NCI-H1694 treated with DMSO at 0.1 percent for 48 hours (cell line): ENCODE data around the gene SH3PXD2B.

ENCODE experiments used
- DNase-seq: peaks from one replicate; lab custom pipeline; 2025; lab: John Stamatoyannopoulos, UW

SH3PXD2B gene

GRCh38 chr5:172454358-172455086 lies at the start of gene SH3PXD2B:
Gene SH3PXD2B, minus strand, starts transcription at chr5:172454525. Its CDS starts 173 bp downstream, at chr5:172454352.
- DNase-seq, result peak; percentile 19

DNA sequence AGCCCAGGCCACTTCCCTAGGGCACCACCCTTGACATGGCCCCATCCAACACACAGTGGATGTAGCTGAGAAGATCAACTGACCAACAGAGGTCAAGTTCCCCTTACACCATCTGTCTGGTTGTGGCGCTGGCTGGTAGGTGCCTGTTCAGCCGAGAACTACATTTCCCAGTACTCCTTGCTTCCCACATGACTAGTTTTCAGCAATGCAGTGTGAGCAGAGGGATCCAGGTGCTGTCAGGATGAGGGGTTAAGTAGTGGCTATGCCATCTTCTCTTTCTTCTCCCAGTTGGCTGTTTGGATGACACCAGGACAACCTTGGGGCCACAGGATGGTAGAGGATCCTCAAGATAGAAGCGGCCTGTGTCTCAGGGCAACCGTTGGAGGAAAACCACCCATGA lies 48.6 kb upstream of the SH3PXD2B start:
- no peak for DNase-seq

DNA sequence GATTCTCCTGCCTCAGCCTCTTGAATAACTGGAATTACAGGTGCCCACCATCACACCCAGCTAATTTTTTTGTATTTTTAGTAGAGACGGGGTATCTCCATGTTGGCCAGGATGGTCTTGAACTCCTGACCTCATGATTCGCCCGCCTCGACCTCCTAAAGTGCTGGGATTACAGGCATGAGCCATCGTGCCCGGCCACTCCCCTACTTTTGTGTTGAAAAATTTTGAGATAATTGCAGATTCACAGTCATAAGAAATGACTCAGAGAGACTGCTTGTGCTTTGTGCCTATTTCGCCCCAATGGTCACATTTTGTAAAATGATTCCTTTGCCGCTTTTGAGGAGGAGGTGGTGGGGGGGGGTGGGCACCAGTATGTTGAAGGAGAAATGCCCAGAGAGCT lies 48.1 kb upstream of the SH3PXD2B start:
- DNase-seq, result no peak

DNA sequence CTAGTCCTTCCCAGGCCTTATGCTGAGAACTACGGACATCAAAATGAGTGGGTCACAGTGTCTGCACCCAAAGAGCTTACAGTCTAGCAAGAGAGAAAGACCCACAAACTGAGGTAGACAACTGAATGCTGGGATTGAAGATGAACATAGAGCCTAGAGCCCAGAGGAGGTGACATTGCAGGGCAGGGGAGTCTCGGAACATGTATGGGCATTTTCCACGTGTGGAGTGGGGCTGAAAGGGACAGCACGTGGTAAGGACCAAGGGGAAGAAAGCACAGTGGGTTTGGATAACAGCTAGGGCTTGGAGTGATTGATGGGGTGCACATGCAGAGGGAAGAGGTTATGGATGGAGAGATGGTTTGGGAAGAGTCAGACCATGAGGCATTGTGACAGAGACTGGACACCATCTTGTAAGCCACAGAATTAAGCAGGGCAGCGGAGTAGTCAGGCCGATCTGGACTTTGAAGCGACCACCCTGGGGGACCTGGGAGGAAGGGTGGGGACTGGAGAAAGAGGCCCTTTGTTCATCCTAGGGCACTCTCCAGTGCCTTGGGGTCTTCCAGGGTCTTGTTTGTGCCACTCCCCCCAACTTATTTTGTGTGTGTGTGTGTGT lies 47.5 kb upstream of the SH3PXD2B start:
- DNase-seq, result no peak

DNA sequence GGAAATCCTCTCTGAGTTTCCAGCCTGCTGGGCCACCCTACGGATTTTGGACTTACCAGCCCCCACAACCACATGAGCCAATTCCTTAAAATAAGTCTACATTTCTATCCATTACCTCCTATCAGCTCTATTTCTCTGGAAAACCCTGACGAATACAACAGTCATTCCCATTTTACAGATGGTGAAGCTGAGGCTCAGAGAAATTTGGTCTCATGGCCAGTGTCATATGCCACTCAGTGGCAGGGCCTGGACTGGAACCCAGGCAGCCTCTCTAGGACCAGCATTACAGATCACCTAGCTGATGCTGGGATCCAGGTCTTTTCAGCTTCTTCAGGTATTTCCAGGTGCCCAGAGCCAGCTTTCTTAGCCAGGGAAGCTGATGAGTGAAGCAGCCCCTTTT lies 45.0 kb upstream of the SH3PXD2B start:
- DNase-seq, result no peak

- no peak for DNase-seq
Observed at GRCh38 chr5:172498431-172499129, 44.3 kb upstream of the SH3PXD2B start.

DNA sequence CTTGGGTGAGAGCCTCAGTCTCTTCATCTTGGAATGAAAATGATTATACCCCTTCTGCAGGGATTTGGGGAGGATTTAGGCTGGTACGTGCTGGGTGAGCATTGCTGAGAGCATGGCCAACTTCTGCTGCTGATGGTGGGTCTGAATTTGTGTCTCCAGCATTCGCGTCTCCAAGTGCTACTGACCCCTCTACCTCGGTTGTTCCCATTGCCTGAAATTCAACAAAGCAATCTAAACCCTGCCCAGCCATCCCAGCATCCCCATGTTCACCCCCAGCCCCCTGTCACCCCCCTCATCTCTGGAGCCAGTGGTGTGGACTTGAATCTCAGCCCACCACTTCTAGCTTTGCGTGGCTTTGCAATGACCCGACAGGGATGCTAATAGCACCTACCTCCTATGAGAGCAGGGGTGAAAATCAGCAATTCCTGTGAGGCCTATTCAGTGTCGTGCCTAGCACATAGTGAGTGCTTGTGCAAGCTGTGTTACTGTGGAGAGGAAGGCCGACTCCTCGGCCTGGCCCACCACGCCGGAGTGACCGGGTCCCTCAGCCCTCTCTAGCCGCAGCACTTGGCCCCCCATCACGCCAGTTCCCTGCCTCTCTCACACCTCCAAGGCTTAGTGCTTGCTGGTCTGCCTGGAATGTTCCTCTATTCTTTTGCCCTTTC lies 43.4 kb upstream of the SH3PXD2B start:
- no peak for DNase-seq

GRCh38 chr5:172496671-172497371 lies 42.5 kb upstream of the SH3PXD2B start:
- no peak for DNase-seq

GRCh38 chr5:172494630-172495505 lies 40.5 kb upstream of the SH3PXD2B start:
- DNase-seq, result no peak

DNA sequence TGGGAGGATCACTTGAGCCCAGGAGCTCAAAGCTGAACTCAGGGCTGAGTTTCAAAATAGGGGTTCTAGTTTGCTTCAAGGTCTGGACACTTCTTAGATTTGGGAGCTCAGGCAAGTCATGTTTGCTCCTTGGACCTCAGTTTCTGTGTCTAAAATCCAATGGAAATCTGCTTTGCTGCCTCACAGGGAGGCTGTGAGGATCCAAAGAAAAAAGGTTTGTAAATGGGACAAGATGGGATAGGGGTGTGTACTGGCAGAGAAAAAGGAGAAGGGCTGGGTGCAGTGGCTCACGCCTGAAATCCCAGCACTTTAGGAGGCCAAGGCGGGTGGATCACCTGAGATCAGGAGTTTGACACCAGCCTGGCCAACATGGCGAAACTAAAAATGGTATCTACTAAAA lies 39.6 kb upstream of the SH3PXD2B start:
- DNase-seq, result no peak

GRCh38 chr5:172493461-172493860 lies 39.1 kb upstream of the SH3PXD2B start:
- no peak for DNase-seq

- DNase-seq, result no peak
Observed at GRCh38 chr5:172493002-172493401, 38.7 kb upstream of the SH3PXD2B start.

DNA sequence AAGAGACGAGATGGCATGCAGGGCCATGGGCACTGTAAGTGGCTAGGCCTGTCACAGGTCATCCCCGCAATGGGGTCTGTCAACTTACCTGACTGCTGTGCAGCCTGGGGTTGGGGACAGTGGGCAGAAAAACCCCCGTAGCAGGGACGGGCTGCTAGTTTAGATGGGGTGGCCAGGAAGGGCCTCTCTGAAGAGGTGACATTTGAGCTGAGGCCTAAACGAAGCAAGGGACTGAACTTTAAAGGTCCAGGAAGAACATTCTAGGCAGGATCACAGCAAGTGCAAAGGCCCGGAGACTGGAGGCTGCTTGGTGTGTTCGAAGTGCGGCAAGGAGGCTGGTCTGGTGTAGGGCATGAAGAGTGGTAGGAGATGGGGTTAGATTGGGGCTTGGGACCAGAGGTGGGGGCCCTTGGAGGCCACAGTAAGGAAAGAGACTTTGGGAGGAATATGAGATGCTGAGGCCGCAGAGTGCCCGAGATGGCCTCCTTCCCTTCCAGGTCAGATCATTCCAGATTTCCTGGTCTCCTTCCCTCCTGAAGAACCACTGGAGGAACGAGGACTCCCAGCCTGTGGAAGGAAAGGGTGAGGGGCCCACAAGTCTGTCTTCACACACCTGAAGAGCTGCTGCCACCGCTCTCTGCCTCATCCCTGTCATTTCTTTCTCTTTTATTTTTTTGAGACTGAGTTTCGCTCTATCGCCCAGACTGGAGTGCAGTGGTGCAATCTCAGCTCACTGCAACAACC lies 37.9 kb upstream of the SH3PXD2B start:
- no peak for DNase-seq

GRCh38 chr5:172491481-172491880 lies 37.2 kb upstream of the SH3PXD2B start:
- DNase-seq, result no peak

DNA sequence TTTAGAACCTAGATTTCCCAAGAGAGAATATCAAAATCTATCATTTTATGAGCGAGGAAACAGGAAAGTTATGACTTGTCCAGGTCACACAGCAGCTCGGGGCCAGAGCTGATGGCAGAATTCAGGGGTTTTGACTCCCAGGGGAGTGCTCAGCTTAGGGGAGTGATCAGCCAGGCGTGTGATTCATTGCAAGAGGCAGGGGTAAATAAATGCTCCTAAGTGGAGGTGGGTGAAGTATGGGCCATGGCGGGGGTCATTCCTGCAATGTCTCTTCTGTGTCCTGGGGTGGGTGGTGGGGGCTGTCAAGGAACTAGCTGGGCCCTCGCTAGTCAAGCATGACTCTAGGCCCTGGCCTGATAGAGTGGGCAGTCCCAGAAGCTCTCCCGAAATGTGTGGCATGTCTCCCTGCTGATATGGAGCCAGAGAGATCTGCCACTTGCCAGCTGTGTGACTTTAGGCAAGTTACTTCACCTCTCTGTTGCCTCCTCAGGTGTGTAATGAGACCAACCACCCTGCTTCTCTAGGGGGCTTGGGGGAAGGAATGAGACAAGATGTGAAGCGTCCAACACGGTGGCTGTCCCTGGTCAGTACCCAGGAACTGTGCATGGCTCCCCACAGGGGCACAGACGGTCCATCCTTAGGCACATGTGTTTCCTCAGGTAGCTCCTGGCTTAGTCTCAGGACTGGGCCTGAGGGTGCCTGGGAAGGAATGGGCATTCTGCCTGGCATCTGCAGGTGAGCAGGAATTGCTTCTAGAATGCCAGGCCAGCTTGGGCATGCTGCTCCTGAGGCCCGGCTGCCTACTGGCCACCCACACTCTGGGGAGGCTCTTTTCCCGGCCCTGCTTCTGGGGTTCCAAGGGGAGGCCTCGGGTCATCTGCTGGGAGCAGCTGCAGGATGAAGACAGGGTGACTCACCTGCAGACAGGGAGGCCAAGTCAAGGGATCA lies 36.5 kb upstream of the SH3PXD2B start:
- DNase-seq, result no peak

DNA sequence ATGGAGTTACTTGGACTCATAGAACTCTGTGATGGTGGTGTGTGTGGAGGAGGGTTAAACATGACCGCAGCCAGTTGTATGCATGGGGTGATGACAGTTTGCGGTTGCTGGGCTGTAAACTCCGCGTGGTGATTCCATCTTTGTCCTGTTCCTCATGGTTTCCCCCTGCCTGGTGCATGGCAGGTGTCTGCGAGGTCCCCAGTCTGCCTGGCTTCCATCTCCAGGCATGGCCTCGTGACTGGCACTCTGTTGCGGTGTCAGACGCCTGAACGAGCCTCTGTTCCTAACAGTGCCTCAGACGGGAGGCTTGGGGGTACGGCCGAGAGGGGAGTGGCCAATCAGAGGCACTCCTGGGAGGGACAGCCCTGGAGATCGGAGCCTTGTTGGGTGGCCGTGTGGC lies 33.9 kb upstream of the SH3PXD2B start:
- DNase-seq, result no peak

DNA sequence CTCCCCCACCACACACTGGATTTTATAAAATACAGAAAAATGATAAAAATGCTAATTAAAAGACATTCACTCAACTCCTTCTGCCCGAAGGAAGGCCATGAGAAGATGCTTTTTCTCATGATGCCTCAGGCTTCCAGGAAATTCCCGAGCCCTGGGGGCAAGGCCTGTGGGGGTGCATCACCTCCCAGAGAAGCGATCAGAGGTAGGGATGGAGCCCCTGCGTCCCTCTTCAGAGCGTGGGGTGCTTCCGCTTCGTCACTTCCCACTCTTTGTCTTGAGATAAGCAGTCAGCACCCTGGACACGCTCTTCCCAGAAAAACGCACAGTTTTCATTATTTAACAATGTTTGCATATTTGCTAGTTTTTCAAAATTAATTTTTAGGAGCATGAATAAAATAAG lies 33.3 kb upstream of the SH3PXD2B start:
- DNase-seq, result no peak

DNA sequence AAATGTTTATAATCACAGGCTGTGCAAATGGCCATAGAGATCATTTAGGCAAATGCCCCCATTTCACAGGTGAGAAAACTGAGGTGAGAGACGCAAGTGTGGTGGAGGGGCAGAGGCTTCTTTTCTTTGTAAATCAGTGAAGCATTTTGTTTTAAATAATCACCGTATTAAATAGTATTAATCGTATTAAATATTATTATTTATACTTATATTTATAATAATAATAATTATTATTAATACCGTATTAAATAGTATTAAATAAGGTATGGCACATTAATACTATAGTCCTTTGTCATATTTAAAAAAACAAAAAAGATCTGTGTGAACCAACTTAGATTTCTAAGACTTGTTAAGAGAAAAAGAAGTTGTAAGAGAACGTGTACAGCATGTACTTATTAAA lies 32.6 kb upstream of the SH3PXD2B start:
- no peak for DNase-seq

GRCh38 chr5:172486451-172486850 lies 32.1 kb upstream of the SH3PXD2B start:
- DNase-seq, result no peak
